Fibroblast of skin of abdomen (primary cell): Measurements from ENCODE around the gene COL24A1.
A peak's percentile ranks its signal among the peaks of the same experiment; 100 is the strongest.
"Not testable (repeated sequence)": the region's sequence is repeated elsewhere in the genome, so short reads cannot be mapped to it uniquely, and the experiment has no call there.

Experiments
- DNase-seq: peaks from one replicate; pipeline ENCODE4 v3.0.0-alpha.2; 2013

The COL24A1 gene

GRCh38 chr1:85799737-85800136 lies 356.8 kb downstream of the COL24A1 start:
- no peak for DNase-seq

GRCh38 chr1:85798419-85798818 lies 358.2 kb downstream of the COL24A1 start:
- DNase-seq: no peak

- DNase-seq: not testable (repeated sequence)
Measured at GRCh38 chr1:85777021-85777420, 379.6 kb downstream of the COL24A1 start.

GRCh38 chr1:85762804-85763203 lies 393.8 kb downstream of the COL24A1 start:
- DNase-seq: no peak

GRCh38 chr1:85756864-85757263 lies 399.7 kb downstream of the COL24A1 start:
- DNase-seq: no peak

GRCh38 chr1:85748120-85748519 lies 408.5 kb downstream of the COL24A1 start:
- DNase-seq: no peak

- no peak for DNase-seq
Measured at GRCh38 chr1:85746777-85747176, 409.8 kb downstream of the COL24A1 start.

- no peak for DNase-seq
Measured at GRCh38 chr1:85743814-85744213, 412.8 kb downstream of the COL24A1 start.

GRCh38 chr1:85734931-85735330 lies 421.6 kb downstream of the COL24A1 start:
- no peak for DNase-seq

- DNase-seq: no peak
Measured at GRCh38 chr1:85718678-85719340, 437.8 kb downstream of the COL24A1 start.

- DNase-seq: not testable (repeated sequence)
Measured at GRCh38 chr1:85714418-85715114, 442.0 kb downstream of the COL24A1 start.

- no peak for DNase-seq
Measured at GRCh38 chr1:85708829-85709227, 447.7 kb downstream of the COL24A1 start.

GRCh38 chr1:85707990-85708828 lies 448.4 kb downstream of the COL24A1 start, which contains the start of gene ZNHIT6:
TSS of gene ZNHIT6 (minus strand) at chr1:85708433. CDS start at chr1:85708284, 149 bp downstream.
- DNase-seq: peak; percentile 97

- no peak for DNase-seq
Measured at GRCh38 chr1:85707267-85707989, 449.1 kb downstream of the COL24A1 start.

- no peak for DNase-seq
Measured at GRCh38 chr1:85705940-85706339, 450.6 kb downstream of the COL24A1 start.

- peak; percentile 48 for DNase-seq
Measured at GRCh38 chr1:85700422-85700821, 456.1 kb downstream of the COL24A1 start.

GRCh38 chr1:85697895-85698294 lies 458.7 kb downstream of the COL24A1 start:
- no peak for DNase-seq

- peak; percentile 60 for DNase-seq
Measured at GRCh38 chr1:85692730-85693314, 463.8 kb downstream of the COL24A1 start.

- DNase-seq: peak; percentile 45
Measured at GRCh38 chr1:85689775-85690404, 466.7 kb downstream of the COL24A1 start.

- no peak for DNase-seq
Measured at GRCh38 chr1:85683292-85684025, 473.1 kb downstream of the COL24A1 start.

- DNase-seq: peak; percentile 29
Measured at GRCh38 chr1:85681087-85681486, 475.5 kb downstream of the COL24A1 start.
